Measurements from ENCODE around the gene TEC. TPM values are rescaled to one million over a fixed set of nuclear protein-coding genes. Genes with fewer than 3 reads are reported as not detected.
"Not testable (repeated sequence)": the region's sequence is repeated elsewhere in the genome, so short reads cannot be mapped to it uniquely, and the experiment has no call there.

TEC gene
- total and polyA plus RNA-seq, 4 experiments from 2014 or later: 0.87 to 4.2 (median 2.3) TPM

DNA sequence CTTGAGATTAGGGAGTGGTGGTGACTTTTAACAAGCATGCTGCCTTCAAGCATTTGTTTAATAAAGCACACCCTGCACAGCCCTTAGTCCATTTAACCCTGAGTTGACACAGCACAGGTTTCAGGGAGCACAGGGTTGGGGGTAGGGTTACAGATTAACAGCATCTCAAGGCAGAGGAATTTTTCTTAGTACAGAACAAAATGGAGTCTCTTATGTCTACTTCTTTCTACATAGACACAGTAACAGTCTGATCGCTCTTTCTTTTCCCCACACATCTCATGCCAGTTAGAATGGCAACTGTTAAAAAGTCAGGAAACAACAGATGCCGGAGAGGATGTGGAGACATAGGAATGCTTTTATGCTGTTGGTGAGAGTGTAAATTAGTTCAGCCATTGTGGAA, 16.4 kb upstream of the TEC start:
- H3K36me3 ChIP-seq (ENCODE audit: insufficient read depth, low read length); H3K9me3 ChIP-seq (ENCODE audit: control insufficient read depth in 1 of 2, low read length in 2 of 2); intact Hi-C loops (cut with micrococcal nuclease); H3K27me3 ChIP-seq (ENCODE audit: insufficient read depth, low read length); POLR2A ChIA-PET (ENCODE audit: partially characterized antibody); H3K4me1 Mint-ChIP-seq; H3K4me3 Mint-ChIP-seq; H3K4me1 ChIP-seq (ENCODE audit: insufficient read depth, low read length); CTCF ChIA-PET (ENCODE audit: partially characterized antibody); H3K27ac Mint-ChIP-seq; H3K4me3 ChIP-seq (ENCODE audit: low read length in 2 of 2); H3K36me3 Mint-ChIP-seq; DNase-seq; H3K27ac ChIP-seq (ENCODE audit: low read depth, low read length): not testable (repeated sequence)
- peaks cover 6 to 49% (median 32%) of the 10 kb centered on the region in 8 donors for H3K9me3 Mint-ChIP-seq
- H3K27me3 Mint-ChIP-seq: peaks cover 15 to 22% of the 10 kb centered on the region in 2 donors

GRCh38 chr4:48285640-48286039, 16.0 kb upstream of the TEC start:
- H3K27me3 ChIP-seq (ENCODE audit: insufficient read depth, low read length); H3K36me3 Mint-ChIP-seq; intact Hi-C loops (cut with micrococcal nuclease); H3K36me3 ChIP-seq (ENCODE audit: insufficient read depth, low read length); H3K4me1 ChIP-seq (ENCODE audit: insufficient read depth, low read length); H3K27ac Mint-ChIP-seq; H3K4me1 Mint-ChIP-seq; DNase-seq; H3K4me3 ChIP-seq (ENCODE audit: low read length in 2 of 2); POLR2A ChIA-PET (ENCODE audit: partially characterized antibody); CTCF ChIA-PET (ENCODE audit: partially characterized antibody); H3K27ac ChIP-seq (ENCODE audit: low read depth, low read length); H3K9me3 ChIP-seq (ENCODE audit: control insufficient read depth in 1 of 2, low read length in 2 of 2); H3K4me3 Mint-ChIP-seq: not testable (repeated sequence)
- Mint-ChIP-seq H3K9me3 (peaks cover 6 to 52% (median 33%) of the 10 kb centered on the region in 8 donors), H3K27me3 (peaks cover 18 to 25% of the 10 kb centered on the region in 2 donors)

- no peak overlapping the region for H3K27ac ChIP-seq (ENCODE audit: low read depth, low read length)
- ChIA-PET CTCF (ENCODE audit: partially characterized antibody) (interaction anchor here (0.9 to 1.8 kb wide), 9 partner anchors 10 to 241 kb away, joined by 3 to 15 read pairs (median 3); no protein-coding TSS in a partner anchor), POLR2A (ENCODE audit: partially characterized antibody) (interaction anchor here (1.5 kb wide), 1 partner anchor 144 kb away, joined by 4 read pairs; no protein-coding TSS in a partner anchor)
- no peak overlapping the region for H3K4me3 Mint-ChIP-seq
- H3K27me3 ChIP-seq (ENCODE audit: insufficient read depth, low read length): no peaks in the 10 kb centered on the region
- no peaks in the 10 kb centered on the region for H3K36me3 ChIP-seq (ENCODE audit: insufficient read depth, low read length)
- no peaks in the 10 kb centered on the region for H3K9me3 ChIP-seq (ENCODE audit: control insufficient read depth in 1 of 2, low read length in 2 of 2)
- H3K9me3 Mint-ChIP-seq: peaks cover 0 to 4% (median 0%) of the 10 kb centered on the region in 8 donors
- DNase-seq: no peak
- H3K4me1 Mint-ChIP-seq: peaks cover 0 to 4% (median 0%) of the 10 kb centered on the region in 4 donors
- no peaks in the 10 kb centered on the region for H3K4me1 ChIP-seq (ENCODE audit: insufficient read depth, low read length)
- intact Hi-C loops (cut with micrococcal nuclease): loop anchor here (10.0 kb wide), 1 partner anchor 629 kb away; the partner anchor contains the start of gene OCIAD2
- no peak overlapping the region for H3K27ac Mint-ChIP-seq
- no peaks in the 10 kb centered on the region for H3K36me3 Mint-ChIP-seq
- no peak overlapping the region for H3K4me3 ChIP-seq (ENCODE audit: low read length in 2 of 2)
- peaks cover 9 to 17% of the 10 kb centered on the region in 2 donors for H3K27me3 Mint-ChIP-seq
These were observed 6.0 kb upstream of the TEC start for GRCh38 chr4:48275686-48276085.

GRCh38 chr4:48275247-48275646, 5.6 kb upstream of the TEC start:
- peaks cover 4% of the 10 kb centered on the region for H3K4me1 ChIP-seq (ENCODE audit: insufficient read depth, low read length)
- Mint-ChIP-seq H3K27me3 (peaks cover 9 to 16% of the 10 kb centered on the region in 2 donors), H3K9me3 (no peaks in the 10 kb centered on the region), H3K36me3 (no peaks in the 10 kb centered on the region), H3K27ac (no peak overlapping the region), H3K4me3 (no peak overlapping the region), H3K4me1 (peaks cover under 1 to 7% (median 3%) of the 10 kb centered on the region in 4 donors)
- no peak overlapping the region for H3K27ac ChIP-seq (ENCODE audit: low read depth, low read length)
- peak in 1 of 5 donors; percentile 10 for DNase-seq
- ChIA-PET CTCF (ENCODE audit: partially characterized antibody) (interaction anchor here (0.8 to 1.8 kb wide), 12 partner anchors 9 to 241 kb away, joined by 3 to 15 read pairs (median 3); no protein-coding TSS in a partner anchor), POLR2A (ENCODE audit: partially characterized antibody) (interaction anchor here (1.5 kb wide), 1 partner anchor 143 kb away, joined by 4 read pairs; no protein-coding TSS in a partner anchor)
- no peak overlapping the region for H3K4me3 ChIP-seq (ENCODE audit: low read length in 2 of 2)
- no peaks in the 10 kb centered on the region for H3K27me3 ChIP-seq (ENCODE audit: insufficient read depth, low read length)
- intact Hi-C loops (cut with micrococcal nuclease): loop anchor here (10.0 kb wide), 1 partner anchor 630 kb away; the partner anchor contains the start of gene OCIAD2
- H3K9me3 ChIP-seq (ENCODE audit: control insufficient read depth in 1 of 2, low read length in 2 of 2): no peaks in the 10 kb centered on the region
- no peaks in the 10 kb centered on the region for H3K36me3 ChIP-seq (ENCODE audit: insufficient read depth, low read length)

- Histone ChIP-seq H3K27me3 (ENCODE audit: insufficient read depth, low read length) (no peaks in the 10 kb centered on the region), H3K4me3 (ENCODE audit: low read length in 2 of 2) (no peak overlapping the region), H3K4me1 (ENCODE audit: insufficient read depth, low read length) (peaks cover 14% of the 10 kb centered on the region), H3K9me3 (ENCODE audit: control insufficient read depth in 1 of 2, low read length in 2 of 2) (no peaks in the 10 kb centered on the region), H3K36me3 (ENCODE audit: insufficient read depth, low read length) (no peaks in the 10 kb centered on the region), H3K27ac (ENCODE audit: low read depth, low read length) (no peak overlapping the region)
- intact Hi-C loops (cut with micrococcal nuclease): loop anchor here (2.0 to 10.0 kb wide), 3 partner anchors 144 to 633 kb away; partner anchors contain the start of genes NFXL1 and OCIAD2
- peak overlapping the region in 3 of 7 donors; percentile 31 to 54 (median 46) for H3K27ac Mint-ChIP-seq
- H3K27me3 Mint-ChIP-seq: peaks cover 0 to 4% of the 10 kb centered on the region in 2 donors
- ChIA-PET POLR2A (ENCODE audit: partially characterized antibody) (no interaction called here), CTCF (ENCODE audit: partially characterized antibody) (interaction anchor here (1.2 kb wide), 2 partner anchors 19 to 71 kb away, joined by 3 to 5 read pairs; no protein-coding TSS in a partner anchor)
- no peaks in the 10 kb centered on the region for H3K9me3 Mint-ChIP-seq
- H3K4me1 Mint-ChIP-seq: peaks cover 9 to 24% (median 10%) of the 10 kb centered on the region in 4 donors
- H3K4me3 Mint-ChIP-seq: no peak overlapping the region
- no peak for DNase-seq
- H3K36me3 Mint-ChIP-seq: peaks cover 0 to 3% of the 10 kb centered on the region in 2 donors
These were observed 2.0 kb upstream of the TEC start for GRCh38 chr4:48271626-48272025.

GRCh38 chr4:48270951-48271473, 1.4 kb upstream of the TEC start:
- H3K9me3 Mint-ChIP-seq: no peaks in the 10 kb centered on the region
- CTCF ChIA-PET (ENCODE audit: partially characterized antibody): interaction anchor here (1.2 kb wide), 4 partner anchors 8 to 133 kb away, joined by 3 to 5 read pairs (median 4); no protein-coding TSS in a partner anchor
- H3K36me3 Mint-ChIP-seq: peaks cover 0 to 3% of the 10 kb centered on the region in 2 donors
- POLR2A ChIA-PET (ENCODE audit: partially characterized antibody): no interaction called here
- Histone ChIP-seq H3K4me1 (ENCODE audit: insufficient read depth, low read length) (peaks cover 14% of the 10 kb centered on the region), H3K36me3 (ENCODE audit: insufficient read depth, low read length) (no peaks in the 10 kb centered on the region), H3K27me3 (ENCODE audit: insufficient read depth, low read length) (no peaks in the 10 kb centered on the region), H3K4me3 (ENCODE audit: low read length in 2 of 2) (no peak overlapping the region), H3K27ac (ENCODE audit: low read depth, low read length) (no peak overlapping the region), H3K9me3 (ENCODE audit: control insufficient read depth in 1 of 2, low read length in 2 of 2) (no peaks in the 10 kb centered on the region)
- H3K4me3 Mint-ChIP-seq: peak overlapping the region in 3 of 8 donors; percentile 21 to 96 (median 91)
- no peaks in the 10 kb centered on the region for H3K27me3 Mint-ChIP-seq
- H3K4me1 Mint-ChIP-seq: peaks cover 9 to 24% (median 10%) of the 10 kb centered on the region in 4 donors
- no peak for DNase-seq
- H3K27ac Mint-ChIP-seq: peak overlapping the region in 6 of 7 donors; percentile 3 to 93 (median 70)
- intact Hi-C loops (cut with micrococcal nuclease): loop anchor here (2.0 to 10.0 kb wide), 3 partner anchors 144 to 634 kb away; partner anchors contain the start of genes NFXL1 and OCIAD2

DNA sequence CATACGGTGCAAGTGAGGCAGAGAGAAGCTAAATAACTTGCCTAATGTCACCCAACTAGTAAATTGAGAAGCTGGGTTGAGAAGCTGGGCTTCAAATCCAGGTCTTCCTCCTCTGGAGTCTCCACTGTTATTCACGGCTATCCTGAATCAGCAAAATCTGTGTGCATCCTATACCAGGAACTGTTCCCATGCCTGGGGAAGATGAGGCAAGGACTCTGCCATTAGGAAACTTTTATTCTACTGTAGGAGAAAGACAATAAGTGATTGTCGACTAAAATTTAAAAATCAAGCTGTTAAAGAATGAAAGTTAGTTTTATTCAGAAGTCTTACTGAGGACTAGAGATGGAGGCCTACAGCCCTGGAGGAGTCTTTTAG, 872 bp upstream of the TEC start:
- H3K4me3 Mint-ChIP-seq: peak overlapping the region; percentile 91 to 98 (median 96)
- Histone ChIP-seq H3K4me3 (ENCODE audit: low read length in 2 of 2) (no peak overlapping the region), H3K27ac (ENCODE audit: low read depth, low read length) (peak overlapping the region; percentile 48), H3K9me3 (ENCODE audit: control insufficient read depth in 1 of 2, low read length in 2 of 2) (no peaks in the 10 kb centered on the region), H3K27me3 (ENCODE audit: insufficient read depth, low read length) (no peaks in the 10 kb centered on the region), H3K4me1 (ENCODE audit: insufficient read depth, low read length) (peaks cover 14% of the 10 kb centered on the region), H3K36me3 (ENCODE audit: insufficient read depth, low read length) (no peaks in the 10 kb centered on the region)
- H3K36me3 Mint-ChIP-seq: peaks cover 0 to 3% of the 10 kb centered on the region in 2 donors
- H3K27me3 Mint-ChIP-seq: no peaks in the 10 kb centered on the region
- no peak for DNase-seq
- H3K27ac Mint-ChIP-seq: peak overlapping the region; percentile 49 to 93 (median 90)
- intact Hi-C loops (cut with micrococcal nuclease): loop anchor here (2.0 to 10.0 kb wide), 3 partner anchors 143 to 634 kb away; partner anchors contain the start of genes NFXL1 and OCIAD2
- no peaks in the 10 kb centered on the region for H3K9me3 Mint-ChIP-seq
- peaks cover 9 to 24% (median 10%) of the 10 kb centered on the region in 4 donors for H3K4me1 Mint-ChIP-seq
- ChIA-PET POLR2A (ENCODE audit: partially characterized antibody) (no interaction called here), CTCF (ENCODE audit: partially characterized antibody) (interaction anchor here (1.2 kb wide), 4 partner anchors 9 to 132 kb away, joined by 3 to 5 read pairs (median 4); no protein-coding TSS in a partner anchor)

All from CD4-positive, alpha-beta memory T cell (primary cell).